GM10248 (cell line): ENCODE measurements around the gene DDR2.

Source experiments
- CTCF ChIA-PET: fragments of 300-600 bp; sonication (Branson Sonifier 250); formaldehyde crosslinking; extraction: SDS; loops from one replicate; lab custom pipeline; 2021; ENCODE audit warnings: antibody characterized with exemption; lab: Yijun Ruan, JAX
- POLR2A ChIA-PET: fragments of 350-650 bp; sonication (Branson Sonifier 250); formaldehyde crosslinking; extraction: SDS; loops from one replicate; lab custom pipeline; 2020; ENCODE audit warnings: antibody characterized with exemption; lab: Yijun Ruan, JAX
- DNase-seq: peaks from one replicate; pipeline ENCODE4 v3.0.0; 2012; ENCODE audit errors: extremely low spot score
- CTCF ChIP-seq: IDR thresholded peaks from 2 replicates; pipeline ENCODE4 v1.5.1; 2012; ENCODE audit warnings: mild to moderate bottlenecking, low read depth; ENCODE audit errors: extremely low read depth, missing control alignments, control extremely low read depth

Gene DDR2

GRCh38 chr1:162712317-162713029 lies 80.2 kb downstream of the DDR2 start:
- POLR2A ChIA-PET, result no interaction called here
- TF ChIP-seq CTCF, result no peak
- CTCF ChIA-PET, result interaction anchor here (0.9 to 2.7 kb wide), 4 partner anchors 9 to 39 kb away, joined by 3 to 6 read pairs (median 4); no protein-coding TSS in a partner anchor
- no peak for DNase-seq

- CTCF ChIA-PET, result no interaction called here
- DNase-seq, result no peak
- POLR2A ChIA-PET, result no interaction called here
- TF ChIP-seq CTCF, result no peak
Observed at GRCh38 chr1:162716123-162716522, 83.9 kb downstream of the DDR2 start.

GRCh38 chr1:162716552-162716951 lies 84.3 kb downstream of the DDR2 start:
- TF ChIP-seq CTCF, result no peak
- no peak for DNase-seq
- ChIA-PET POLR2A (no interaction called here), CTCF (no interaction called here)

- ChIA-PET CTCF (interaction anchor here (0.8 to 1.1 kb wide), 3 partner anchors 12 to 21 kb away, joined by 3 to 4 read pairs (median 4); no protein-coding TSS in a partner anchor), POLR2A (no interaction called here)
- TF ChIP-seq CTCF, result no peak
- no peak for DNase-seq
Observed at GRCh38 chr1:162717548-162718184, 85.4 kb downstream of the DDR2 start.

- CTCF ChIA-PET, result interaction anchor here (1.3 kb wide), 1 partner anchor 12 kb away, joined by 3 read pairs; no protein-coding TSS in a partner anchor
Observed at GRCh38 chr1:162719678-162720077, 87.4 kb downstream of the DDR2 start.

GRCh38 chr1:162720996-162721395 lies 88.7 kb downstream of the DDR2 start:
- ChIA-PET POLR2A (interaction anchor here (0.6 kb wide), 1 partner anchor 123 kb away, joined by 3 read pairs; no protein-coding TSS in a partner anchor), CTCF (interaction anchor here (1.1 to 1.2 kb wide), 2 partner anchors 11 to 13 kb away, joined by 3 to 4 read pairs; no protein-coding TSS in a partner anchor)
- no peak for TF ChIP-seq CTCF
- no peak for DNase-seq

More at GRCh38 chr1:162719678-162720077, 87.4 kb downstream of the DDR2 start:
- no peak for TF ChIP-seq CTCF
- no peak for DNase-seq
- POLR2A ChIA-PET, result no interaction called here
